K562 (cell line): ENCODE data around the gene AP3B1. TPM values are rescaled to one million over a fixed set of nuclear protein-coding genes. Genes with fewer than 3 reads are reported as not detected.
A peak's percentile ranks its signal among the peaks of the same experiment; 100 is the strongest.

Experiments used
- ATAC-seq: fragments of 200-7000 bp; cut with Tn5 transposase; 3 replicates; pipeline ENCODE4 v1.9.1; 2020; ENCODE audit warnings: moderate library complexity
- BruUV-seq: library from RNA; stranded (reverse); fragments of 400-500 nt; replicated peaks from 2 replicates; lab custom pipeline; 2021; lab: Mats Ljungman, UMichigan
- CTCF ChIA-PET: fragments of 300-600 bp; formaldehyde crosslinking; extraction: SDS; loops from one replicate; lab custom pipeline; 2021; ENCODE audit warnings: low intra/inter-chr PET ratio; lab: Yijun Ruan, JAX
- POLR2A ChIA-PET: fragments of 300-600, 350-650 bp; sonication (Branson Sonifier 250); formaldehyde crosslinking; extraction: SDS; loops from one replicate; lab custom pipeline; 2021; ENCODE audit warnings: antibody characterized with exemption, inconsistent platforms; lab: Yijun Ruan, JAX
- DNase-seq, 4 experiments: peaks; one replicate each; pipeline versions ENCODE4 v3.0.0 to v3.0.0-alpha.2; 2011 to 2018; ENCODE audit warnings: low spot score in 3 of 4, mixed read lengths in 3 of 4; ENCODE audit errors: extremely low read depth in 1 of 4
- FAIRE-seq: peaks from 2 replicates; lab custom pipeline; 2011; peaks lifted over from hg19 to GRCh38; lab: Jason Lieb, UNC
- H2AFZ ChIP-seq: 2 replicates; pipeline ENCODE4 v1.6.0; 2011; ENCODE audit warnings: low read depth, low read length, control low read depth, inconsistent platforms
- H3K27ac ChIP-seq: fragments of 200-600 bp; 3 replicates; pipeline ENCODE4 v1.8.0; 2011; ENCODE audit warnings: low read depth, mild to moderate bottlenecking, control low read depth, inconsistent platforms, low read length, moderate library complexity, mixed read lengths; ENCODE audit errors: extremely low read depth
- H3K27me3 ChIP-seq, 2 experiments: fragments of 300-600 bp in 1 of 2; 2 replicates in 1 of 2; 3 replicates in 1 of 2; pipeline versions ENCODE4 v1.6.0 to v1.8.0; 2011; ENCODE audit warnings: inconsistent platforms in 2 of 2, low read length in 2 of 2, mild to moderate bottlenecking in 1 of 2, mixed read lengths in 1 of 2, moderate library complexity in 1 of 2; ENCODE audit not compliant: control insufficient read depth in 2 of 2, insufficient read depth in 2 of 2
- H3K36me3 ChIP-seq: fragments of 300-600 bp; 3 replicates; pipeline ENCODE4 v1.8.0; 2011; ENCODE audit warnings: mild to moderate bottlenecking, low read length, inconsistent platforms; ENCODE audit not compliant: control insufficient read depth, insufficient read depth
- H3K4me1 ChIP-seq, 2 experiments: fragments of 200-600 bp in 1 of 2; replicated peaks in 1 of 2; 2 replicates in 1 of 2; 3 replicates in 1 of 2; pipeline versions ENCODE4 v1.5.1 to v1.8.0; 2011; ENCODE audit warnings: inconsistent platforms in 2 of 2, low read length in 2 of 2, mild to moderate bottlenecking in 1 of 2, mixed read lengths in 1 of 2, moderate library complexity in 1 of 2; ENCODE audit not compliant: control insufficient read depth in 2 of 2, insufficient read depth in 2 of 2
- H3K4me2 ChIP-seq: 2 replicates; pipeline ENCODE4 v1.6.1; 2011; ENCODE audit warnings: low read length, control low read depth, inconsistent platforms, mixed read lengths; ENCODE audit not compliant: insufficient read depth
- H3K4me3 ChIP-seq: fragments of 200-600 bp; sonication (generic), shearing (Covaris generic); 2 replicates; pipeline ENCODE4 v1.5.1; 2016; ENCODE audit warnings: control low read depth, inconsistent platforms
- H3K79me2 ChIP-seq: fragments of 200-600 bp; 3 replicates; pipeline ENCODE4 v1.8.0; 2011; ENCODE audit warnings: low read length, inconsistent platforms; ENCODE audit not compliant: control insufficient read depth, insufficient read depth
- H3K9ac ChIP-seq, 2 experiments: 2 replicates each; pipeline versions ENCODE4 v1.6.0 to v1.6.1; 2011; ENCODE audit warnings: low read depth in 2 of 2, low read length in 2 of 2, control low read depth in 1 of 2, inconsistent platforms in 1 of 2, mild to moderate bottlenecking in 1 of 2, mixed read lengths in 1 of 2; ENCODE audit not compliant: insufficient read depth in 1 of 2
- H3K9me1 ChIP-seq: one replicate; pipeline ENCODE4 v1.6.0; 2011; ENCODE audit warnings: inconsistent platforms, mild to moderate bottlenecking, low read length, moderate library complexity; ENCODE audit not compliant: control insufficient read depth, insufficient read depth
- H3K9me3 ChIP-seq: replicated peaks from 2 replicates; pipeline ENCODE4 v1.5.1; 2011; ENCODE audit warnings: low read depth, low read length, inconsistent platforms; ENCODE audit not compliant: control insufficient read depth, insufficient read depth
- H4K20me1 ChIP-seq: replicated peaks from 2 replicates; pipeline ENCODE4 v1.6.1; 2011; ENCODE audit warnings: low read length, inconsistent platforms, mixed read lengths; ENCODE audit not compliant: control insufficient read depth, insufficient read depth
- ARNT ChIP-seq, 2 experiments: fragments of 450-650 bp; IDR thresholded peaks; 2 replicates each; pipeline ENCODE4 v1.6.1; 2016; ENCODE audit warnings: mild to moderate bottlenecking in 1 of 2
- C11orf30 ChIP-seq: fragments of 450-650 bp; IDR thresholded peaks from 2 replicates; pipeline ENCODE4 v1.6.1; 2016; ENCODE audit warnings: low read depth, mild to moderate bottlenecking
- CAMTA2 ChIP-seq: fragments of 250-450 bp; sonication (Bioruptor Pico); conservative IDR thresholded peaks from 2 replicates; pipeline ENCODE4 v1.5.1; 2022
- LEF1 ChIP-seq: fragments of 450-650 bp; IDR thresholded peaks from 2 replicates; pipeline ENCODE4 v1.6.1; 2016; ENCODE audit warnings: mild to moderate bottlenecking
- MAFF ChIP-seq: IDR thresholded peaks from 2 replicates; pipeline ENCODE4 v1.6.1; 2012; ENCODE audit warnings: low read length, improper control_type of control experiment
- MAFG ChIP-seq: fragments of 450-650 bp; conservative IDR thresholded peaks from 2 replicates; pipeline ENCODE4 v1.6.1; 2016; ENCODE audit warnings: missing genetic modification characterization, missing compliant biosample characterization
- MAFK ChIP-seq: IDR thresholded peaks from 2 replicates; pipeline ENCODE4 v1.6.1; 2011; ENCODE audit warnings: low read length, improper control_type of control experiment
- NCOA4 ChIP-seq: fragments of 450-650 bp; IDR thresholded peaks from 2 replicates; pipeline ENCODE4 v1.6.1; 2018; ENCODE audit warnings: mild to moderate bottlenecking; ENCODE audit not compliant: partially characterized antibody
- PTTG1 ChIP-seq: fragments of 450-650 bp; IDR thresholded peaks from 2 replicates; pipeline ENCODE4 v1.6.1; 2016; ENCODE audit warnings: low read depth, mild to moderate bottlenecking, missing genetic modification characterization, missing compliant biosample characterization
- REST ChIP-seq, 2 experiments: fragments of 450-650 bp; formaldehyde crosslinking in 1 of 2; IDR thresholded peaks; 2 replicates each; pipeline versions ENCODE4 v1.4.0 to v1.6.1; 2014 to 2020; ENCODE audit warnings: mild to moderate bottlenecking in 2 of 2, borderline replicate concordance in 1 of 2, low read depth in 1 of 2
- ZBTB7A ChIP-seq: IDR thresholded peaks from 2 replicates; pipeline ENCODE4 v1.6.1; 2011; ENCODE audit warnings: low read depth, mild to moderate bottlenecking, low read length, moderate library complexity, borderline replicate concordance; ENCODE audit not compliant: control insufficient read depth
- ZNF316 ChIP-seq: fragments of 450-650 bp; IDR thresholded peaks from 2 replicates; pipeline ENCODE4 v1.6.1; 2016
- in situ Hi-C: fragments of 300-500 bp; cut with MboI; formaldehyde crosslinking; loops from 4 replicates; pipeline ENCODE4 v1.15.0; 2018; ENCODE audit warnings: inconsistent platforms, mixed read lengths
- intact Hi-C: fragments of 100-400 bp; cut with micrococcal nuclease; formaldehyde crosslinking; loops from 2 replicates; pipeline ENCODE4 v1.14.2; 2022
- polyA plus RNA-seq, 8 experiments: library from polyadenylated mRNA; depleted of rRNA in 4 of 8; stranded (reverse) in 5 of 8; unstranded in 3 of 8; fragments of >200 nt; fragmentation: Nextera tagmentation in 2 of 8; fragmentation: Illumina TruSeq in 1 of 8; extraction: Ambion mirVana in 2 of 8; extraction: Trizol in 1 of 8; gene quantifications; 2 replicates each; pipeline versions ENCODE4 v1.2.1 to v1.2.3, GENCODE V29; 2011 to 2014; ENCODE audit warnings: inconsistent platforms in 1 of 8, missing spikeins in 1 of 8
- total RNA-seq, 7 experiments: library from RNA; depleted of rRNA in 6 of 7; stranded (reverse); fragments of >200 nt in 6 of 7; fragmentation: Illumina TruSeq in 2 of 7; extraction: Trizol in 2 of 7; gene quantifications; 2 replicates each; pipeline versions ENCODE4 v1.2.1 to v1.2.3, GENCODE V29; 2011 to 2021; ENCODE audit warnings: low replicate concordance in 1 of 7
- TF ChIP-seq, protein P1 (sequence below), 3 experiments: IDR thresholded peaks in 2 of 3; conservative IDR thresholded peaks in 1 of 3; 2 replicates each; pipeline ENCODE4 v1.5.1; 2011 to 2012; ENCODE audit warnings: low read length in 3 of 3, mild to moderate bottlenecking in 3 of 3, control low read depth in 2 of 3, improper control_type of control experiment in 1 of 3, inconsistent platforms in 1 of 3, low read depth in 1 of 3, mixed read lengths in 1 of 3, moderate library complexity in 1 of 3; ENCODE audit not compliant: insufficient read depth in 2 of 3

The AP3B1 gene
- total and polyA plus RNA-seq, 9 of the 15 experiments (the other 6 are each of a cell fraction or from before 2014, with no cell fraction given) = 21.1 to 61.8 (median 42.2) TPM

DNA sequence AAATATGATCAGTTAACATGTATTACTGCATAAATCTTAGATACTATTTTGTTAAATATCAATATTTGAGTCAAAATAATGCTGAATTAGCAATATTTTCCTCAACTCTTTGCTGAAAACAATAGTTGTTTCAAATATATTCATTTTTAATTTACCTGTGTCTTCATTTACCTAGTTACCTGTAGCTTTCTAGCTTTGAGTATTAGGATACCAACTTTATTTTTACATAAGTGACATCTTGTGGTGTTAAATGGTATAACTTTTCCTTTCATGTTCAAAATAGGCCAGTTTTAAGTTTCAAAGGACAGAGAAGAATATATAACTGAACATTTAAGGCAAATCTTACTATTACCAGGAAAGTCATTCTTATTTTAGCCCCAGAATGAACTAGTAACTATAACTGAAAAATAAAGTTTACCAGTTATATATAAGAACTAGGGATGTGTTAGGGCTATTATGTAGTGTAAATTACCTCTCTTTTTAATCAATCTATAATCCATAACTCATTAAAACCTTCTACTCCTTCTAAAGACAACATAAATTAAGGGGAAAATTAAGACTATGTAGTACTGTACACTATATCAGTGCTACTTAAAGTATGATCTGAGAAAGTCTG is 25.3 kb downstream of the AP3B1 start:
- peak; percentile 77 for ATAC-seq
- CTCF ChIA-PET = interaction anchor here (1.3 kb wide), 1 partner anchor 204 kb away, joined by 3 read pairs; no protein-coding TSS in a partner anchor
- in situ Hi-C loops (no loop called here), intact Hi-C loops (loop anchor here (10.0 kb wide), 1 partner anchor 394 kb away; no protein-coding TSS in a partner anchor)
- peak; percentile 69 for FAIRE-seq
- Histone ChIP-seq H3K9me1 (no peaks in the 10 kb centered on the region), H3K9ac (no peak overlapping the region), H3K36me3 (peaks cover 20% of the 10 kb centered on the region; the same call in 2 of the 3 replicates), H3K79me2 (peaks cover 29% of the 10 kb centered on the region), H4K20me1 (no peaks in the 10 kb centered on the region; the same call in 1 of the 2 replicates), H2AFZ (no peak overlapping the region), H3K27ac (no peak overlapping the region), H3K4me3 (no peak overlapping the region), H3K4me2 (no peak overlapping the region), H3K27me3 (no peaks in the 10 kb centered on the region), H3K9me3 (no peaks in the 10 kb centered on the region), H3K4me1 (no peaks in the 10 kb centered on the region)
- BruUV-seq = no TSS peak
- POLR2A ChIA-PET = interaction anchor here (0.8 to 0.9 kb wide), 2 partner anchors 8 to 53 kb away, joined by 3 read pairs; no protein-coding TSS in a partner anchor
- DNase-seq = peak in 2 of 4 experiments; percentile 15 to 16
- no peak for TF ChIP-seq ZBTB7A
- peak; percentile 94 for TF ChIP-seq MAFG (tag)
- TF ChIP-seq REST (IDR thresholded peaks at IDR 0.05; ENCODE audit: borderline replicate concordance) = peak; percentile 12; the same call in 1 of the 2 replicates
- TF ChIP-seq REST (CRISPR knock-in tag; IDR thresholded peaks at IDR 0.05; ENCODE audit: low read depth) = no peak
- TF ChIP-seq, protein P1, sequence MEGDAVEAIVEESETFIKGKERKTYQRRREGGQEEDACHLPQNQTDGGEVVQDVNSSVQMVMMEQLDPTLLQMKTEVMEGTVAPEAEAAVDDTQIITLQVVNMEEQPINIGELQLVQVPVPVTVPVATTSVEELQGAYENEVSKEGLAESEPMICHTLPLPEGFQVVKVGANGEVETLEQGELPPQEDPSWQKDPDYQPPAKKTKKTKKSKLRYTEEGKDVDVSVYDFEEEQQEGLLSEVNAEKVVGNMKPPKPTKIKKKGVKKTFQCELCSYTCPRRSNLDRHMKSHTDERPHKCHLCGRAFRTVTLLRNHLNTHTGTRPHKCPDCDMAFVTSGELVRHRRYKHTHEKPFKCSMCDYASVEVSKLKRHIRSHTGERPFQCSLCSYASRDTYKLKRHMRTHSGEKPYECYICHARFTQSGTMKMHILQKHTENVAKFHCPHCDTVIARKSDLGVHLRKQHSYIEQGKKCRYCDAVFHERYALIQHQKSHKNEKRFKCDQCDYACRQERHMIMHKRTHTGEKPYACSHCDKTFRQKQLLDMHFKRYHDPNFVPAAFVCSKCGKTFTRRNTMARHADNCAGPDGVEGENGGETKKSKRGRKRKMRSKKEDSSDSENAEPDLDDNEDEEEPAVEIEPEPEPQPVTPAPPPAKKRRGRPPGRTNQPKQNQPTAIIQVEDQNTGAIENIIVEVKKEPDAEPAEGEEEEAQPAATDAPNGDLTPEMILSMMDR (IDR thresholded peaks at IDR 0.05 in 2 of 3, conservative IDR thresholded peaks at IDR 0.05 in 1 of 3; ENCODE audit: insufficient read depth in 2 of 3, low read depth in 1 of 3, low read length in 3 of 3) = peak in 2 of 3 experiments; percentile 9 to 46; a peak in 3 of 6 replicates
- peak; percentile 95 for TF ChIP-seq MAFF
- no peak for TF ChIP-seq NCOA4
- TF ChIP-seq C11orf30 = peak; percentile 95
- no peak for TF ChIP-seq CAMTA2 (CRISPR knock-in tag)
- TF ChIP-seq ARNT (IDR thresholded peaks at IDR 0.05) = no peak
- no peak for TF ChIP-seq PTTG1 (tag)
- peak; percentile 96 for TF ChIP-seq MAFK
- peak; percentile 39; the same call in 1 of the 2 replicates for TF ChIP-seq LEF1
- peak; percentile 98 for TF ChIP-seq ZNF316
